Measurements from ENCODE around the gene DGKK.
A peak's percentile ranks its signal among the peaks of the same experiment; 100 is the strongest.

Gene DGKK

DNA sequence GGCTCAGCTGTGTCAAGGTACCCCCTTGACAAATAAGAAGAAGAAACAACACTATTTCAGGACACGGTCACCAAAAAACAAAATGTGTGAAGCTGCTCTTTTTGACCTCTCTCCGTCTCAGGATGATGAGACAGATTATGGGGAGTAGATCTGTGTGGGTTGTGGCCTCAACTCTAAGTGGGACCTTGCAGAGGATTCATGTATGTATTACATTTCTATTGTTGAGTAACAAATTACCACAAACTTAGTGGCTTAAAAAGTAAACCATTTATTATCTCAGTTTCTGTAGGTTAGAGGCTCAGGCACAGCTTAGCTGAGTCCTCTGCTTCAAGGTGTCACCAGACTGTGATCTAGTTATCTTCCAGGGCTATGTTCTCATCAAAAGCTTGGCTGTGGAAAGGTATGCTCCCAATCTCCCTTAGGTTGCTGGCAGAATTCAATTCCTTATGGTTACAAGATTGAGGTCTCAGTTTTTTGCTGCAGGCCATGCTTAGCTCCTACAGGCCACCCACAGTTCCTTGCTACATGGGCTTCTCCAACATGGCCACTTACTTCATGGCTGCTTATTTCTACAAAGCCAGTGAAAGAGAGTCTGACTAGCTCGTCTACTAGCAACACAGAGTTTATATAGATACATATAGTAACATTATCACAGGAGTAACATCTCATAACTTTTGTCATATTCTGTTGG, 28.1 kb downstream of the DGKK start:
- Mint-ChIP-seq H3K4me3 (no peak overlapping the region), H3K9me3 (no peaks in the 10 kb centered on the region), H3K27ac (peak overlapping the region in 1 of 3 experiments; percentile 22), H3K4me1 (no peaks in the 10 kb centered on the region), H3K36me3 (ENCODE audit: low read depth) (no peaks in the 10 kb centered on the region), H3K27me3 (ENCODE audit: low read depth) (peaks cover 3% of the 10 kb centered on the region)
- TF ChIP-seq, protein P1, sequence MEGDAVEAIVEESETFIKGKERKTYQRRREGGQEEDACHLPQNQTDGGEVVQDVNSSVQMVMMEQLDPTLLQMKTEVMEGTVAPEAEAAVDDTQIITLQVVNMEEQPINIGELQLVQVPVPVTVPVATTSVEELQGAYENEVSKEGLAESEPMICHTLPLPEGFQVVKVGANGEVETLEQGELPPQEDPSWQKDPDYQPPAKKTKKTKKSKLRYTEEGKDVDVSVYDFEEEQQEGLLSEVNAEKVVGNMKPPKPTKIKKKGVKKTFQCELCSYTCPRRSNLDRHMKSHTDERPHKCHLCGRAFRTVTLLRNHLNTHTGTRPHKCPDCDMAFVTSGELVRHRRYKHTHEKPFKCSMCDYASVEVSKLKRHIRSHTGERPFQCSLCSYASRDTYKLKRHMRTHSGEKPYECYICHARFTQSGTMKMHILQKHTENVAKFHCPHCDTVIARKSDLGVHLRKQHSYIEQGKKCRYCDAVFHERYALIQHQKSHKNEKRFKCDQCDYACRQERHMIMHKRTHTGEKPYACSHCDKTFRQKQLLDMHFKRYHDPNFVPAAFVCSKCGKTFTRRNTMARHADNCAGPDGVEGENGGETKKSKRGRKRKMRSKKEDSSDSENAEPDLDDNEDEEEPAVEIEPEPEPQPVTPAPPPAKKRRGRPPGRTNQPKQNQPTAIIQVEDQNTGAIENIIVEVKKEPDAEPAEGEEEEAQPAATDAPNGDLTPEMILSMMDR (IDR thresholded peaks at IDR 0.05; ENCODE audit: unreplicated experiment in 3 of 3), result no peak

DNA sequence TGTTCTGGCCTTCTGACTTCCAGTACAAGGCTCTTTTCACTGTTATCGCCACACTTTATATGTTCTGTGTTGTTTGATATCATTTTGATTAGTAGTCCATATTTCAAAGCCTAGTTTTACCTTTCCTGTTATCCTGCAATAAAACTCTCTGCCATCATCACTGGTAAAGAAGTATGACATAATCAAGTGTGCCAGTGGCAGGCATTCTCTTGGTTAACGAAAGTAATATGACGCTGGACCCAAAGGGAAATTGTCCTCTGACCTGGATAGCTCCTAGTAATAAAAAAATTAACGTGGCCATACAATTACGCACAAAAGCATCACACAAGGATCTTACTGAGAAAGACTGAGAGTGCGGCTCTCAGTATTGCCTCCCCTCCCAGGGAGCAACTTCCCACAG, 33.8 kb downstream of the DGKK start:
- no peak overlapping the region for H3K27ac Mint-ChIP-seq
- H3K9me3 Mint-ChIP-seq, result no peaks in the 10 kb centered on the region
- TF ChIP-seq, protein P1 (IDR thresholded peaks at IDR 0.05; ENCODE audit: unreplicated experiment in 3 of 3), result no peak
- H3K4me3 Mint-ChIP-seq, result no peak overlapping the region
- no peaks in the 10 kb centered on the region for H3K4me1 Mint-ChIP-seq
- peaks cover 3% of the 10 kb centered on the region for H3K27me3 Mint-ChIP-seq (ENCODE audit: low read depth)
- no peaks in the 10 kb centered on the region for H3K36me3 Mint-ChIP-seq (ENCODE audit: low read depth)

DNA sequence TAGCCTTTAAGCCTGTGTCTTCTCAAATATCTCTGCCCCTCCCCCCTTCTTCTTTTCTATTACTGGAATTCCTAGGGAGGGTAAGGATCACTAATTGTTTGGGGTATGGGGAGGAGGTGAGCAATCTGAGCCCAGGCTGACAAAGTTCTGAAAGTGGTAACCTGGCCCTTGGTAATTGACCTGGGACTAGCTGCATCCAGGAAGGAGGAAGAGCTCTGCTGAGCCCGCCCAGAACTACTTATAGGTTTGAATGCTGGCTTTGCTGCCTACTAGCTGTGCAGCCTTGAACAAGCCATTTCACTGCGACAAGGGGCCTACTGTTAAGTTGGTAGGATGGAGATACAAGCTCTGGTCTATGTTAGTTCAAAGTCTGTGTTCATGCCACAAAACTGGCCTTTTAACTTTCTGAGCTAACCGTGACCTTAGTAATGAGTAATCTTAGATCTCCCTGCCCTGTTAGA, 37.8 kb downstream of the DGKK start:
- H3K36me3 Mint-ChIP-seq (ENCODE audit: low read depth), result no peaks in the 10 kb centered on the region
- no peaks in the 10 kb centered on the region for H3K9me3 Mint-ChIP-seq
- TF ChIP-seq, protein P1 (IDR thresholded peaks at IDR 0.05; ENCODE audit: unreplicated experiment in 3 of 3), result no peak
- no peaks in the 10 kb centered on the region for H3K4me1 Mint-ChIP-seq
- no peak overlapping the region for H3K4me3 Mint-ChIP-seq
- H3K27me3 Mint-ChIP-seq (ENCODE audit: low read depth), result peaks cover 3% of the 10 kb centered on the region
- H3K27ac Mint-ChIP-seq, result peak overlapping the region in 2 of 3 experiments; percentile 38 to 78

DNA sequence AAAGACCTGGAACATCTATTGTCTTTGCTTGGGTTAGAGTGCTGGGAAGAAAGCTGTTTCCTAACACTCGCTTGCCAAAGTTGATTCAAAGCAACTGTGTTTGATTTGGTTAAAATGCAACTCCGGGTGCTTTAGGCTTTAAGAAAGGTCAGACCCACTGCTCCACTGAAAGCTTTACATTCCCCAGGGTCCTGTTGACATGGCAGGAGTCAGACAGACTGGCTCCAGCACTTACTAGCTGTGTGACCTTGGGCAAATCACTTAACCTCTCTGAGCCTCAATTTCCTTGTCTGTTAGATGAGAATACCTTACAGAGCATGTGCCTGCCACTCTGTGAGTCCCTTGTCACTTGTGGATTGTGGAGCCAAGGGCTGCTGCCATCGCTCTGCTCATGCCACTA, 39.0 kb downstream of the DGKK start:
- Mint-ChIP-seq H3K4me3 (no peak overlapping the region), H3K9me3 (no peaks in the 10 kb centered on the region), H3K36me3 (ENCODE audit: low read depth) (no peaks in the 10 kb centered on the region), H3K27me3 (ENCODE audit: low read depth) (no peaks in the 10 kb centered on the region), H3K4me1 (no peaks in the 10 kb centered on the region), H3K27ac (peak overlapping the region in 1 of 3 experiments; percentile 52)
- TF ChIP-seq, protein P1 (IDR thresholded peaks at IDR 0.05; ENCODE audit: unreplicated experiment in 3 of 3), result no peak

DNA sequence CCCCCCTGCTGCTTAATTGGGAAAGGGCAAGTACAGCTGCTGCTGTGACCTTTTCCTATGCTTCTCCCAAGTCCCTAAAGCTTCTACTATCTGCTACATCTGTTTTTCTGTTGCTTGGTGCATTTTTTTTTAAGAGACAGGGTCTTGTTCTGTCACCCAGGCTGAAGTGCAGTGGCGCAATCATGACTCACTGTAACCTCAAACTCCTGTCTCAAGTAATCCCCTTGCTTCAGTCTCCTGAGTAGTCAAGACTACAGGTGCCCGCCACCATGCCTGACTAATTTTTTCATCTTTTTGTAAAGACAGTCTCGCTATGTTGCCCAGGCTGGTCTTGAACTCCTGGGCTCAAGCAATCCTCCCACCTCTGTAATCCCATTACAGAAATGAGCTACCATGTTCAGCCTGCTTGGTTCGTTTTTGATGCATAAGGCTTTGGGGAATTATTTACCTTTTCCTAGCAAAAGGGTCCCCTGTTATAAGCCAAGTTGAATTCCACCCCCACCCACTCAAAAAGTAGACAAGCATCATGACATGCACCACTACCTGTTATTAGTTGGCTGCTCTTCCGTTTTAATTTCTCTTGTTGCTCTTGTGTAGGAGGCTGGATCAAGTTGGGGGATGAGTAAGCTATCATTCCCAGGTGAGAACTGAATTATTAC, 39.6 kb downstream of the DGKK start:
- H3K9me3 Mint-ChIP-seq, result no peaks in the 10 kb centered on the region
- no peaks in the 10 kb centered on the region for H3K4me1 Mint-ChIP-seq
- H3K4me3 Mint-ChIP-seq, result no peak overlapping the region
- TF ChIP-seq, protein P1 (IDR thresholded peaks at IDR 0.05; ENCODE audit: unreplicated experiment in 3 of 3), result no peak
- no peaks in the 10 kb centered on the region for H3K27me3 Mint-ChIP-seq (ENCODE audit: low read depth)
- H3K27ac Mint-ChIP-seq, result peak overlapping the region in 1 of 3 experiments; percentile 52
- H3K36me3 Mint-ChIP-seq (ENCODE audit: low read depth), result no peaks in the 10 kb centered on the region
